Thymus (tissue), 11 donors: ENCODE data around the gene NFYA. TPM values are rescaled to one million over a fixed set of nuclear protein-coding genes. Genes with fewer than 3 reads are reported as not detected.

ENCODE experiments used
- DNase-seq, 9 donors: peaks; one replicate each; pipeline ENCODE4 v3.0.0-alpha.2; 2013; ENCODE audit warnings: low spot score in 9 of 9, low read depth in 6 of 9, missing footprints in 1 of 9
- H3K27ac ChIP-seq, 2 donors: one replicate each; pipeline ENCODE4 v1.5.1; 2013; ENCODE audit warnings: control low read depth in 1 of 2, low read depth in 1 of 2, low read length in 1 of 2, mild to moderate bottlenecking in 1 of 2, moderate library complexity in 1 of 2
- H3K27me3 ChIP-seq, 2 donors: one replicate each; pipeline ENCODE4 v1.5.1; 2013; ENCODE audit warnings: low read length in 1 of 2; ENCODE audit not compliant: control insufficient read depth in 2 of 2, insufficient read depth in 1 of 2
- H3K36me3 ChIP-seq, 2 donors: one replicate each; pipeline ENCODE4 v1.5.1; 2013; ENCODE audit warnings: low read length in 1 of 2, mild to moderate bottlenecking in 1 of 2, moderate library complexity in 1 of 2; ENCODE audit not compliant: control insufficient read depth in 2 of 2, insufficient read depth in 2 of 2
- H3K4me1 ChIP-seq, 2 donors: one replicate each; pipeline ENCODE4 v1.5.1; 2013; ENCODE audit warnings: low read length in 2 of 2; ENCODE audit not compliant: control insufficient read depth in 2 of 2, insufficient read depth in 2 of 2
- H3K4me3 ChIP-seq, 2 donors: one replicate each; pipeline ENCODE4 v1.5.1; 2013; ENCODE audit warnings: low read length in 2 of 2, control low read depth in 1 of 2, mild to moderate bottlenecking in 1 of 2
- H3K9me3 ChIP-seq, 2 donors: one replicate each; pipeline ENCODE4 v1.5.1; 2013; ENCODE audit warnings: low read length in 1 of 2, mild to moderate bottlenecking in 1 of 2; ENCODE audit not compliant: control insufficient read depth in 2 of 2, insufficient read depth in 1 of 2
- WGBS: extraction: QIAGEN DNeasy Blood & Tissue Kit; methylation state at CpG from one replicate; pipeline ENCODE4 v1.1.7; 2013; 5-methylcytosine and 5-hydroxymethylcytosine counted together
- polyA plus RNA-seq: library from polyadenylated mRNA; stranded (reverse); fragments of 200-250 nt; gene quantifications from one replicate; pipeline ENCODE4 v1.2.3, GENCODE V29; 2013
- total RNA-seq: library from RNA; stranded (reverse); fragments of 120-200 nt; gene quantifications from one replicate; pipeline ENCODE4 v1.2.4, GENCODE V29; 2013
- donor health status: healthy.

Gene NFYA
- total and polyA plus RNA-seq, 2 donors, result 19.3 to 19.7 TPM

DNA sequence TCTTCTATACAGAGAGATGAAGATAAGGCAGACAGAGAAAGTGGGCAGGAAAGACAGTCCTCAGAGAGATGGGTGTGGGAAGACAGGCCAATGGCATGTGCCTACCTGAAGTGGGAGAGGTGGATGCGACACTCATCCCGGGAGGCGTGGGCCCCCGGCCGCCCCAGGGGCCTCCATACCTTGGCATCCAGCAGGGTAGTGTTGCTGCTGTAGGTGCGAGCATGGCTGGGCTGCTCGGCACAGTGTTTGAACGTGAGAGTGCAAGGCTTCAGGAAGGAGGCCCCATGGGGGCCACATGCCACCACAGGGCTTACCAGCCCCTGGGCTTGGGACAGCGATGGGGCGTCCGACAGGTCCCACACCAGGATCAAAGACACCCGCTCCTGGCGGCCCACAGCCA lies 39.0 kb upstream of the NFYA start:
- H3K9me3 ChIP-seq, result no peaks in the 10 kb centered on the region
- no peaks in the 10 kb centered on the region for H3K36me3 ChIP-seq
- H3K27me3 ChIP-seq, result no peaks in the 10 kb centered on the region
- H3K4me3 ChIP-seq, result no peak overlapping the region
- no peak overlapping the region for H3K27ac ChIP-seq
- H3K4me1 ChIP-seq, result peaks cover 3 to 10% of the 10 kb centered on the region in 2 donors
- no peak for DNase-seq
- 96% methylated on average over 13 of the region's 13 CpGs for WGBS

GRCh38 chr6:41036186-41036585 lies 36.6 kb upstream of the NFYA start:
- no peaks in the 10 kb centered on the region for H3K27me3 ChIP-seq
- H3K9me3 ChIP-seq, result no peaks in the 10 kb centered on the region
- no peaks in the 10 kb centered on the region for H3K4me1 ChIP-seq
- H3K27ac ChIP-seq, result no peak overlapping the region
- no peak overlapping the region for H3K4me3 ChIP-seq
- no peaks in the 10 kb centered on the region for H3K36me3 ChIP-seq
- WGBS, result 92% methylated on average over 3 of the region's 3 CpGs
- DNase-seq, result no peak

- Histone ChIP-seq H3K36me3 (no peaks in the 10 kb centered on the region), H3K4me1 (no peaks in the 10 kb centered on the region), H3K27me3 (no peaks in the 10 kb centered on the region), H3K27ac (no peak overlapping the region), H3K9me3 (no peaks in the 10 kb centered on the region), H3K4me3 (no peak overlapping the region)
- no peak for DNase-seq
- WGBS, result 69% methylated on average over 2 of the region's 2 CpGs
These were observed 36.2 kb upstream of the NFYA start for GRCh38 chr6:41036601-41037000.

DNA sequence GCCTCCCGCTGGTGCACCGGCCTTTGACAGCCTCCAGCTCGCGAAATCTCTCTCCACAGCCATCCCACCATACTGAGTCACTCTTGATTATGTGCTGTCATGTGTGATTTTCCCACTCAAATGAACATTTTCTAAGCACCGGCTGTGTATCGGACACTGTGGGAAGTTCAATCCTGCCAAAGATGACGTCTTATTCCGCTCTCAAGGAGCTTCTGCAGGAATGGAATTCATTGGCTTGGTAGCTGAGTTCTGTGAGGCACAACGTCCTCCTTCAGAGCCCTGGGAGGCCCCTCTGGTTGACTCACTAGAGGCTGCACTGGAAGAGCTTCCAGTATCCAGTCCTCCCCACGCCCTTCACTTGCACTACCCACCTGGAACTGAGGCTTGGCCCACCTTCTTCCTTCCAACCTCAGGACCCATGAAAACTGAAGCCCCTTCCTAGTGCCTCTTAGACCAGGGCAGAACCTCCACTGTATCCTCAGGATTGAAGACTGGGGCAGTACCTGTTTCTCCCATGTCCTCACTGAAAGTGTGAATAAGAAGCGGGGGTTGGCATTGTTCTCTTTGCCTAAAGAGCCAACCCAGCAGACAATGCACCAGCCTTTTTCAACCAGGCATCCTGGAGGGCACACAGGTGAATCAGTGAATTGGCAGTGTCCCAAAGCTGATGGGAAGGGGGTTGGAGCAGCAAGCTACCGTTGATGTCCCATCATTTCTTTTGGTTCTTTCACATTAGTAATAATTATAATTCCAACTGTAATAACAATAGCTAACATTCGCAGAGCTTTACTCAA lies 35.5 kb upstream of the NFYA start:
- Histone ChIP-seq H3K4me3 (no peak overlapping the region), H3K27ac (no peak overlapping the region)
- WGBS, result 96% methylated on average over 13 of the region's 13 CpGs

GRCh38 chr6:41038205-41038604 lies 34.6 kb upstream of the NFYA start:
- no peak for DNase-seq
- Histone ChIP-seq H3K4me1 (no peaks in the 10 kb centered on the region), H3K27me3 (no peaks in the 10 kb centered on the region), H3K36me3 (no peaks in the 10 kb centered on the region), H3K9me3 (no peaks in the 10 kb centered on the region), H3K27ac (no peak overlapping the region), H3K4me3 (no peak overlapping the region)
- WGBS, result 98% methylated on average over 3 of the region's 3 CpGs

More for the DNA sequence above, 35.5 kb upstream of the NFYA start:
- no peaks in the 10 kb centered on the region for H3K27me3 ChIP-seq
- no peak for DNase-seq
- no peaks in the 10 kb centered on the region for H3K36me3 ChIP-seq
- H3K4me1 ChIP-seq, result no peaks in the 10 kb centered on the region
- no peaks in the 10 kb centered on the region for H3K9me3 ChIP-seq

- Histone ChIP-seq H3K27me3 (no peaks in the 10 kb centered on the region), H3K27ac (no peak within 1 kb of the TSS), H3K36me3 (no peaks in the 10 kb centered on the region), H3K4me1 (no peaks in the 10 kb centered on the region), H3K9me3 (no peaks in the 10 kb centered on the region), H3K4me3 (no peak within 1 kb of the TSS)
- DNase-seq, result peak in 7 of 9 donors; percentile 35 to 78 (median 55)
- WGBS, result 77% methylated on average over 10 of the region's 10 CpGs
These were observed 33.4 kb upstream of the NFYA start, which contains the start of gene UNC5CL for GRCh38 chr6:41039060-41039998. Gene UNC5CL (minus strand): TSS chr6:41039221. CDS start chr6:41035074, 4,147 bp downstream.

DNA sequence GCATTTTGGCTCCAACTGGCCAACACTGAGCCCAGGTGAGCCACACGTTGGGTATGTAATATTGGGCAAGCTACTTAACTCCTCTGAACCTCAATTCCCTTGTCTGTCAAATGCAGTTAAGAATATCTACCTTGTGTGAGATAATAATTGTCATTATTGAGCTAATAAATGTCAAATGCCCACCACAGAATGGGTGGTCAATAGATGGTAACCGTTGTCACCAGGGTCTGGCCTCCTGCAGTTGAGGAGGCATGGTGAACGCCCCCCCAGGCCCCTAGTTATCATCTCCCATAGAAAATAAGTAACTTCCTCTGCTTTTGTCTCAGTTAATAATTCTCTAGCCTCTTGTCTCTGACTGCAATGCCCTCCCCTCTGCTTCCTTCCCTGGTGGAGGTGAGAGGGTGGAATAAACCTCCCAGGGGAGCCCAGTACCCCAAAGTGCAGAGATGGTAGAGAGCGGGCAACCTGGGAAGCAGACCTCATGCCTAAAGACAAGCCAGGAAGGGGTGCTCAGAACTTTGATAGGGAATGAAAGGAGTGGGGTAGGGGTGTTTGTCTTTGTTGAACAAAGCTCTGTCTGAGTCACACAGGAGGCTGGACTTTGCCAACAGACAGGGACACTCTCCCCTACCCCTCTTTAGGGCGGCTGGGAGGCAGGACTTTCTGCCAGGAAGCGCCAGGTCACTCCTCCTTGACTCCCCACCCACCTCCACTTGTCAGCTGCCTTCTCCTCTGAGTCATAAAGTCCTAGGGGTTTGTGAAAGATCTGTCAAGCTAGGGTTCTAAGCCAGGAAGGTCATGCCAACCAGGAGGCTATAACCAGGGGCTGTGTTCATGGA lies 32.5 kb upstream of the NFYA start:
- WGBS, result 86% methylated on average over 6 of the region's 6 CpGs
- no peaks in the 10 kb centered on the region for H3K27me3 ChIP-seq
- no peak overlapping the region for H3K27ac ChIP-seq
- H3K4me3 ChIP-seq, result no peak overlapping the region
- H3K4me1 ChIP-seq, result no peaks in the 10 kb centered on the region
- no peaks in the 10 kb centered on the region for H3K9me3 ChIP-seq
- no peak for DNase-seq
- H3K36me3 ChIP-seq, result no peaks in the 10 kb centered on the region

DNA sequence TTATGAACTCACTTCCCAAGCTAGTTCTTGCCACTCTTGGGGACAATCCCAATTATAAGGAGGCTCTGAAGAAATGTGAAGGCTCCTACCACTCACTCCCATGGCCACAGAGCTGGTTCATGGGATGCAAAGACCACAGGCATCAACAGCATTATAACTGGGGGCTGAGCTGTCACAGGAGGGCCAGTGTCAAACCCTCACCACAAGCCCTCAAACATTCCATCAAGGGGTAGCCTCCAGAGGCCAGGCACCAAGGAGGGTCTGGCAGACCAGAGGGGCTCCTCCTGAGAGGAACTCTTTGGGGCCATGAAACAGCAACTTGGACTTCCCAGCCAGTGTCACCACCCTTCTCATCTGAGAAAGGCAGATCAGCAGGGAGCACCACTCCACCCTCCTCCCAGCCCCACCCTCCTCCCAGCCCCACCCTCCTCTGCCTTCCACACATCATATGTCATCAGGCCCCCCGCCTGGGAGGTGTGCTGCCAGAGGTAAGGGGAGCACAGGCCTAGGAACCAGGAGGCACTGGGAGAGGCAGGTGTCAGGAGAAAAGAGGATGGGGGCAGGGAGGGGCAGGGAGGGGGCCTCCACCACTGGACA lies 31.7 kb upstream of the NFYA start:
- Histone ChIP-seq H3K9me3 (no peaks in the 10 kb centered on the region), H3K4me1 (no peaks in the 10 kb centered on the region), H3K27me3 (no peaks in the 10 kb centered on the region), H3K27ac (no peak overlapping the region), H3K4me3 (no peak overlapping the region), H3K36me3 (no peaks in the 10 kb centered on the region)
- no peak for DNase-seq
- 100% methylated on average over 1 of the region's 1 CpG for WGBS
